Astrocyte of the hippocampus (primary cell): Measurements from ENCODE around the gene PPP1R37.
"Not testable (repeated sequence)": the region's sequence is repeated elsewhere in the genome, so short reads cannot be mapped to it uniquely, and the experiment has no call there.

Source experiments
- DNase-seq: peaks from one replicate; pipeline ENCODE4 v3.0.0; 2011; ENCODE audit warnings: low read depth, low spot score

Gene PPP1R37

GRCh38 chr19:45095496-45096413 lies 2.8 kb downstream of the PPP1R37 start:
- DNase-seq = no peak

GRCh38 chr19:45096700-45097099 lies 3.7 kb downstream of the PPP1R37 start:
- no peak for DNase-seq

GRCh38 chr19:45097450-45097775 lies 4.4 kb downstream of the PPP1R37 start:
- DNase-seq = no peak

GRCh38 chr19:45097776-45098520 lies 5.0 kb downstream of the PPP1R37 start:
- peak; percentile 89 for DNase-seq

- DNase-seq = peak; percentile 59
Measured at GRCh38 chr19:45098521-45099466, 5.8 kb downstream of the PPP1R37 start.

- peak; percentile 43 for DNase-seq
Measured at GRCh38 chr19:45099467-45100191, 6.7 kb downstream of the PPP1R37 start.

GRCh38 chr19:45100201-45100600 lies 7.2 kb downstream of the PPP1R37 start:
- DNase-seq = no peak

- no peak for DNase-seq
Measured at GRCh38 chr19:45100846-45101252, 7.9 kb downstream of the PPP1R37 start.

- DNase-seq = no peak
Measured at GRCh38 chr19:45101806-45102205, 8.8 kb downstream of the PPP1R37 start.

- no peak for DNase-seq
Measured at GRCh38 chr19:45102481-45102880, 9.5 kb downstream of the PPP1R37 start.

GRCh38 chr19:45103156-45103507 lies 10.2 kb downstream of the PPP1R37 start:
- peak; percentile 29 for DNase-seq

- DNase-seq = peak; percentile 26
Measured at GRCh38 chr19:45103508-45104319, 10.7 kb downstream of the PPP1R37 start.

- no peak for DNase-seq
Measured at GRCh38 chr19:45104658-45105349, 11.8 kb downstream of the PPP1R37 start.

GRCh38 chr19:45106363-45106762 lies 13.4 kb downstream of the PPP1R37 start:
- not testable (repeated sequence) for DNase-seq

- no peak for DNase-seq
Measured at GRCh38 chr19:45107621-45108150, 14.7 kb downstream of the PPP1R37 start.

GRCh38 chr19:45110851-45111266 lies 17.9 kb downstream of the PPP1R37 start:
- DNase-seq = no peak

GRCh38 chr19:45112111-45112827 lies 19.3 kb downstream of the PPP1R37 start:
- DNase-seq = no peak

- no peak for DNase-seq
Measured at GRCh38 chr19:45113628-45114027, 20.6 kb downstream of the PPP1R37 start.

- no peak for DNase-seq
Measured at GRCh38 chr19:45114116-45114515, 21.1 kb downstream of the PPP1R37 start.
